GM12892 (cell line): ENCODE measurements around the gene IL12RB1.

Experiments
- POLR2A ChIP-seq: IDR thresholded peaks from 2 replicates; pipeline ENCODE4 v1.6.1; 2011; ENCODE audit warnings: low read depth, low read length, control low read depth
- POLR2AphosphoS5 ChIP-seq: IDR thresholded peaks from 2 replicates; pipeline ENCODE4 v1.6.1; 2011; ENCODE audit warnings: low read depth, low read length, control low read depth
- TAF1 ChIP-seq: IDR thresholded peaks from 2 replicates; pipeline ENCODE4 v1.6.1; 2011; ENCODE audit warnings: low read depth, mild to moderate bottlenecking, control low read depth, low read length, borderline replicate concordance

- TF ChIP-seq POLR2A (no peak), POLR2AphosphoS5 (no peak), TAF1 (no peak)
Measured at GRCh38 chr19:18099623-18099995, 12.9 kb upstream of the IL12RB1 start.
